Sigmoid colon (tissue), 4 donors: ENCODE results near the gene EDN3.

Source experiments
- CTCF ChIP-seq, 4 experiments: fragments of 450-650 bp in 3 of 4; fragments of 200-600 bp in 1 of 4; IDR thresholded peaks; one replicate each; pipeline ENCODE4 v1.5.1; 2016 to 2019; ENCODE audit warnings: antibody characterized with exemption in 4 of 4, mild to moderate bottlenecking in 3 of 4, moderate library complexity in 2 of 4
- POLR2AphosphoS5 ChIP-seq, 4 donors: sonication (generic); formaldehyde crosslinking; IDR thresholded peaks; one replicate each; pipeline ENCODE4 v1.6.1; 2017; ENCODE audit warnings: antibody characterized with exemption in 4 of 4

GRCh38 chr20:59318803-59319202 is 18.4 kb downstream of the EDN3 start:
- TF ChIP-seq CTCF (IDR thresholded peaks at IDR 0.05) = no peak
- no peak for TF ChIP-seq POLR2AphosphoS5 (IDR thresholded peaks at IDR 0.05)
